Tibial artery (tissue), 4 donors: Measurements from ENCODE around the gene NDNF.

Experiments
- DNase-seq, 2 donors: peaks; one replicate each; pipeline ENCODE4 v3.0.0-alpha.2; 2019
- H3K27ac ChIP-seq, 2 donors: fragments of 200-600 bp; sonication (generic) in 1 of 2; 1 replicate in 1 of 2; 2 replicates in 1 of 2; pipeline ENCODE4 v1.5.1; 2018 to 2019; ENCODE audit warnings: mild to moderate bottlenecking in 1 of 2
- H3K27me3 ChIP-seq, 2 donors: fragments of 200-600 bp; sonication (generic) in 1 of 2; one replicate each; pipeline versions ENCODE4 v1.5.1 to v1.6.0; 2016 to 2019
- H3K36me3 ChIP-seq, 3 donors: fragments of 200-600 bp; sonication (generic) in 2 of 3; one replicate each; pipeline ENCODE4 v1.5.1; 2016 to 2019; ENCODE audit warnings: mild to moderate bottlenecking in 2 of 3
- H3K4me1 ChIP-seq, 4 donors: fragments of 200-600 bp; sonication (generic) in 2 of 4; 1 replicate in 3 of 4; 2 replicates in 1 of 4; pipeline ENCODE4 v1.5.1; 2016 to 2019
- H3K4me3 ChIP-seq, 2 donors: fragments of 200-600 bp; sonication (generic) in 1 of 2; 1 replicate in 1 of 2; 2 replicates in 1 of 2; pipeline ENCODE4 v1.5.1; 2018 to 2019; ENCODE audit warnings: mild to moderate bottlenecking in 2 of 2
- H3K9me3 ChIP-seq, 3 donors: fragments of 200-600 bp; sonication (generic) in 1 of 3; one replicate each; pipeline ENCODE4 v1.5.1; 2016 to 2019
- CTCF ChIP-seq, 2 experiments: fragments of 200-600 bp in 1 of 2; fragments of 450-650 bp in 1 of 2; IDR thresholded peaks; one replicate each; pipeline ENCODE4 v1.5.1; 2017 to 2019; ENCODE audit warnings: antibody characterized with exemption in 2 of 2, mild to moderate bottlenecking in 1 of 2, moderate library complexity in 1 of 2
- intact Hi-C: fragments of 100-400 bp; cut with DNase I; formaldehyde crosslinking; loops from one replicate; pipeline ENCODE4 v1.15.0; 2023; ENCODE audit warnings: low total_unique reads

Gene NDNF

GRCh38 chr4:121079376-121079775 is 7.0 kb upstream of the NDNF start:
- Histone ChIP-seq H3K4me3 (no peak overlapping the region), H3K36me3 (no peaks in the 10 kb centered on the region), H3K4me1 (no peaks in the 10 kb centered on the region), H3K9me3 (no peaks in the 10 kb centered on the region), H3K27ac (no peak overlapping the region), H3K27me3 (no peaks in the 10 kb centered on the region)
- intact Hi-C loops = no loop called here
- no peak for DNase-seq
- no peak for TF ChIP-seq CTCF (IDR thresholded peaks at IDR 0.05)

GRCh38 chr4:121077496-121077895 is 5.2 kb upstream of the NDNF start:
- no peaks in the 10 kb centered on the region for H3K36me3 ChIP-seq
- intact Hi-C loops = no loop called here
- no peak for TF ChIP-seq CTCF (IDR thresholded peaks at IDR 0.05)
- no peak overlapping the region for H3K27ac ChIP-seq
- peaks cover 0 to 7% (median 2%) of the 10 kb centered on the region in 4 donors for H3K4me1 ChIP-seq
- DNase-seq = no peak
- no peak overlapping the region for H3K4me3 ChIP-seq
- no peaks in the 10 kb centered on the region for H3K9me3 ChIP-seq
- H3K27me3 ChIP-seq = peaks cover 0 to 2% of the 10 kb centered on the region in 2 donors

GRCh38 chr4:121076416-121076815 is 4.1 kb upstream of the NDNF start:
- H3K27ac ChIP-seq = no peak overlapping the region
- peaks cover 0 to 2% of the 10 kb centered on the region in 2 donors for H3K27me3 ChIP-seq
- TF ChIP-seq CTCF (IDR thresholded peaks at IDR 0.05) = no peak
- no peaks in the 10 kb centered on the region for H3K9me3 ChIP-seq
- intact Hi-C loops = no loop called here
- no peak overlapping the region for H3K4me3 ChIP-seq
- peaks cover 0 to 14% (median 6%) of the 10 kb centered on the region in 4 donors for H3K4me1 ChIP-seq
- DNase-seq = no peak
- no peaks in the 10 kb centered on the region for H3K36me3 ChIP-seq

- intact Hi-C loops = loop anchor here (5.0 kb wide), 1 partner anchor 152 kb away; the partner anchor contains the start of gene PRDM5
- H3K27me3 ChIP-seq = peaks cover 0 to 2% of the 10 kb centered on the region in 2 donors
- no peak for DNase-seq
- no peaks in the 10 kb centered on the region for H3K9me3 ChIP-seq
- H3K36me3 ChIP-seq = no peaks in the 10 kb centered on the region
- peaks cover 0 to 23% (median 13%) of the 10 kb centered on the region in 4 donors for H3K4me1 ChIP-seq
- no peak for TF ChIP-seq CTCF (IDR thresholded peaks at IDR 0.05)
- H3K4me3 ChIP-seq = no peak overlapping the region
- no peak overlapping the region for H3K27ac ChIP-seq
These were observed 1.5 kb upstream of the NDNF start for GRCh38 chr4:121073672-121074381.

GRCh38 chr4:121073004-121073435 is 685 bp upstream of the NDNF start:
- Histone ChIP-seq H3K27me3 (peaks cover 0 to 2% of the 10 kb centered on the region in 2 donors), H3K9me3 (no peaks in the 10 kb centered on the region), H3K36me3 (no peaks in the 10 kb centered on the region), H3K27ac (peak overlapping the region; percentile 47 to 56), H3K4me1 (peaks cover 0 to 23% (median 13%) of the 10 kb centered on the region in 4 donors), H3K4me3 (peak overlapping the region; percentile 59 to 61)
- peak in 1 of 2 donors; percentile 24 for DNase-seq
- intact Hi-C loops = loop anchor here (5.0 kb wide), 1 partner anchor 151 kb away; the partner anchor contains the start of gene PRDM5
- TF ChIP-seq CTCF (IDR thresholded peaks at IDR 0.05) = no peak
